ENCODE measurements around the gene TMEM184A. TPM values are rescaled to one million over a fixed set of nuclear protein-coding genes. Genes with fewer than 3 reads are reported as not detected.

Gene TMEM184A
- total and polyA plus RNA-seq, 5 donors from 2014 or later: 0.25 TPM; not detected in 4

DNA sequence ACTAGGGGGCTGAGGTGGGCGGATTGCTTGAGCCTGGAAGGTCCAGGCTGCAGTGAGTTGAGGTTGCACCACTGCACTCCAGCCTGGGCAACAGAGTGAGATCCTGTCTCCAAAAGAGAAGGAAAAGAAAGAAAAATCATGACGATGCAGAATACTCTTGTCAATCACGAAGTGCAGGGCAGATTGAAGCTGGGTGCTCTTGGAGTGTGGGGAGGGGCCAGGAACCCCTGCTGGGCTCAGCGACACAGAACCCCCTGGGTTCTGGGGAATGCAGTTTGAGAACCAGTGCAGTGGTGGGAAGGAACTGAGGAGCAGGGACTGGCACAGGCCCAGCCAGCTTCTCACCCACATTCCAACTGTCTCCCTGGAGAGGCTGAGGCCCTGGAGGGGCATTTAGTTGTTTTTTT, 41.0 kb downstream of the TMEM184A start:
- H3K9me3 ChIP-seq (ENCODE audit: control insufficient read depth in 2 of 2, low read length in 2 of 2): no peaks in the 10 kb centered on the region
- peaks cover 0 to 8% (median 5%) of the 10 kb centered on the region in 7 donors for H3K9me3 Mint-ChIP-seq
- DNase-seq (no peak), ATAC-seq (ENCODE audit: low read depth in 2 of 2) (no peak)
- H3K4me3 Mint-ChIP-seq: no peak overlapping the region
- no peak overlapping the region for H3K27ac ChIP-seq (ENCODE audit: insufficient read depth, low read length, poor library complexity, severe bottlenecking)
- peaks cover 0 to 27% (median 5%) of the 10 kb centered on the region in 4 donors for H3K4me1 Mint-ChIP-seq
- H3K27me3 Mint-ChIP-seq: no peaks in the 10 kb centered on the region
- no peaks in the 10 kb centered on the region for H3K27me3 ChIP-seq (ENCODE audit: control insufficient read depth, insufficient read depth, low read length)
- no peaks in the 10 kb centered on the region for H3K36me3 ChIP-seq (ENCODE audit: control insufficient read depth, insufficient read depth, low read length)
- H3K4me1 ChIP-seq (ENCODE audit: control insufficient read depth, insufficient read depth, low read length, poor library complexity, severe bottlenecking): peaks cover 22% of the 10 kb centered on the region
- peaks cover 4% of the 10 kb centered on the region for H3K36me3 Mint-ChIP-seq
- no peak overlapping the region for H3K4me3 ChIP-seq (ENCODE audit: low read depth, low read length)
- no peak overlapping the region for H3K27ac Mint-ChIP-seq

- H3K27me3 ChIP-seq (ENCODE audit: control insufficient read depth, insufficient read depth, low read length): no peaks in the 10 kb centered on the region
- H3K4me3 ChIP-seq (ENCODE audit: low read depth, low read length): no peak overlapping the region
- H3K27ac ChIP-seq (ENCODE audit: insufficient read depth, low read length, poor library complexity, severe bottlenecking): no peak overlapping the region
- peaks cover 4% of the 10 kb centered on the region for H3K36me3 Mint-ChIP-seq
- H3K9me3 Mint-ChIP-seq: peaks cover 0 to 5% (median 2%) of the 10 kb centered on the region in 7 donors
- H3K4me1 Mint-ChIP-seq: peaks cover 0 to 27% (median 5%) of the 10 kb centered on the region in 4 donors
- no peak overlapping the region for H3K27ac Mint-ChIP-seq
- H3K4me3 Mint-ChIP-seq: no peak overlapping the region
- H3K9me3 ChIP-seq (ENCODE audit: control insufficient read depth in 2 of 2, low read length in 2 of 2): no peaks in the 10 kb centered on the region
- DNase-seq: no peak
- H3K4me1 ChIP-seq (ENCODE audit: control insufficient read depth, insufficient read depth, low read length, poor library complexity, severe bottlenecking): peaks cover 22% of the 10 kb centered on the region
- H3K27me3 Mint-ChIP-seq: no peaks in the 10 kb centered on the region
- ATAC-seq (ENCODE audit: low read depth in 2 of 2): no peak
- H3K36me3 ChIP-seq (ENCODE audit: control insufficient read depth, insufficient read depth, low read length): no peaks in the 10 kb centered on the region
These were observed 41.6 kb downstream of the TMEM184A start for GRCh38 chr7:1514407-1514806.

- Histone ChIP-seq H3K36me3 (ENCODE audit: control insufficient read depth, insufficient read depth, low read length) (no peaks in the 10 kb centered on the region), H3K9me3 (ENCODE audit: control insufficient read depth in 2 of 2, low read length in 2 of 2) (no peaks in the 10 kb centered on the region), H3K27ac (ENCODE audit: insufficient read depth, low read length, poor library complexity, severe bottlenecking) (no peak overlapping the region), H3K4me3 (ENCODE audit: low read depth, low read length) (no peak overlapping the region), H3K4me1 (ENCODE audit: control insufficient read depth, insufficient read depth, low read length, poor library complexity, severe bottlenecking) (peaks cover 22% of the 10 kb centered on the region), H3K27me3 (ENCODE audit: control insufficient read depth, insufficient read depth, low read length) (no peaks in the 10 kb centered on the region)
- Mint-ChIP-seq H3K36me3 (no peaks in the 10 kb centered on the region), H3K4me1 (peaks cover 0 to 27% (median 5%) of the 10 kb centered on the region in 4 donors), H3K27ac (peak overlapping the region in 1 of 3 donors; percentile 8), H3K4me3 (peak overlapping the region in 2 of 4 donors; percentile 53 to 75), H3K27me3 (no peaks in the 10 kb centered on the region), H3K9me3 (no peaks in the 10 kb centered on the region)
- DNase-seq (no peak), ATAC-seq (ENCODE audit: low read depth in 2 of 2) (no peak)
These were observed 42.3 kb downstream of the TMEM184A start for GRCh38 chr7:1513657-1514095.

DNA sequence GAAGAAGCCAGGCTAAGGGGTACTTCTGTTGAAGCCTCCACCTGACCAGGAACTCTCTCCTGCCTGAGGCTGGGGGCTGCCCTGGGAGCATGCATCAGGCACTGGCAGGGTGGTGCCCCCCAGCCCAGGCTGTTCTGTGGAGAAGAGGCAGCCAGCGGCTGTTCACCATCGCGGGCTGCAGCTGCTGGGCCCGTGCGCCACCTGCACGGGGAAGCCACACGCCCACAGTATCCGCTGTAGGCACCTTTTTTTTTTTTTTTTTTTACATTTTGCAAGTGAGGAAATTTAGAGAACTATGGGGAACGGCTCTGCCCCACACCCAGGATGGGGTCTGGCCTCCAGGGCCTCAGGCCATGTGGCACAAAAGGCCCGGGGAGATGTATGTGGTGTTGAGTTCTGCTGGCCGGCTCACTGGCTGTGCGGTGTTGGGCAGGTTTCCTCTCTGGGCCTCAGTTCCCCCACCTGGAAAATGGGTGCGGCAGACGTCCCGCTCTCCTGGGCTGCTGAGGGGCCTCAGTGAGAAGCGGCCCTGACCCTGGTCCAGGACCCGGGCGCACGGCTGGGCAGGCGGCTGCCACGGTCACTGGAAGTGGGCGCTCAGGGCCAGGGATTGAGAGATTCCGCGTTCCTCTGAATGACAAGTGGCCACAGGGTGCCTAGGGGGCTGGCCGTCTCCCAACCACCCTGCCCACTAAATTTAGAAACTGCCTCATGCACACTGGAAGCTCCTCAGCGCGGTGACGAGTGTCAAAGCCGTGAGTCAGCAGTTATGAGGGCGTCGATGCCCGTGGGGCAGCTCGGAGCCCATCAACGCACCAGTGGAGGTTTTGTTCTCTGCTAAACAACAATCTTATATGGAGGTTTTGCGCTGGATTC, 43.0 kb downstream of the TMEM184A start:
- peak; percentile 86 to 92 for ATAC-seq (ENCODE audit: low read depth in 2 of 2)
- no peaks in the 10 kb centered on the region for H3K9me3 ChIP-seq (ENCODE audit: control insufficient read depth in 2 of 2, low read length in 2 of 2)
- Mint-ChIP-seq H3K9me3 (no peaks in the 10 kb centered on the region), H3K36me3 (no peaks in the 10 kb centered on the region), H3K4me3 (peak overlapping the region; percentile 53 to 77 (median 74)), H3K27me3 (no peaks in the 10 kb centered on the region), H3K4me1 (peaks cover 0 to 31% (median 5%) of the 10 kb centered on the region in 4 donors), H3K27ac (peak overlapping the region; percentile 8 to 85 (median 84))
- DNase-seq: peak in 2 of 3 donors; percentile 68 to 80
- H3K4me1 ChIP-seq (ENCODE audit: control insufficient read depth, insufficient read depth, low read length, poor library complexity, severe bottlenecking): peaks cover 22% of the 10 kb centered on the region
- H3K27me3 ChIP-seq (ENCODE audit: control insufficient read depth, insufficient read depth, low read length): no peaks in the 10 kb centered on the region
- H3K27ac ChIP-seq (ENCODE audit: insufficient read depth, low read length, poor library complexity, severe bottlenecking): no peak overlapping the region
- no peaks in the 10 kb centered on the region for H3K36me3 ChIP-seq (ENCODE audit: control insufficient read depth, insufficient read depth, low read length)
- no peak overlapping the region for H3K4me3 ChIP-seq (ENCODE audit: low read depth, low read length)

- H3K27ac ChIP-seq (ENCODE audit: insufficient read depth, low read length, poor library complexity, severe bottlenecking): no peak overlapping the region
- Mint-ChIP-seq H3K9me3 (no peaks in the 10 kb centered on the region), H3K27me3 (no peaks in the 10 kb centered on the region), H3K27ac (peak overlapping the region in 2 of 3 donors; percentile 20 to 26), H3K4me3 (peak overlapping the region in 2 of 4 donors; percentile 63 to 75), H3K36me3 (no peaks in the 10 kb centered on the region), H3K4me1 (peaks cover 0 to 41% (median 9%) of the 10 kb centered on the region in 4 donors)
- H3K4me1 ChIP-seq (ENCODE audit: control insufficient read depth, insufficient read depth, low read length, poor library complexity, severe bottlenecking): peaks cover 25% of the 10 kb centered on the region
- no peaks in the 10 kb centered on the region for H3K9me3 ChIP-seq (ENCODE audit: control insufficient read depth in 2 of 2, low read length in 2 of 2)
- H3K36me3 ChIP-seq (ENCODE audit: control insufficient read depth, insufficient read depth, low read length): no peaks in the 10 kb centered on the region
- DNase-seq (no peak), ATAC-seq (ENCODE audit: low read depth in 2 of 2) (no peak)
- no peak overlapping the region for H3K4me3 ChIP-seq (ENCODE audit: low read depth, low read length)
- H3K27me3 ChIP-seq (ENCODE audit: control insufficient read depth, insufficient read depth, low read length): no peaks in the 10 kb centered on the region
These were observed 44.3 kb downstream of the TMEM184A start for GRCh38 chr7:1511444-1512422.

GRCh38 chr7:1510780-1511154, 45.2 kb downstream of the TMEM184A start:
- Mint-ChIP-seq H3K4me3 (no peak overlapping the region), H3K27me3 (no peaks in the 10 kb centered on the region), H3K4me1 (peaks cover 0 to 46% (median 11%) of the 10 kb centered on the region in 4 donors), H3K36me3 (no peaks in the 10 kb centered on the region), H3K9me3 (no peaks in the 10 kb centered on the region), H3K27ac (no peak overlapping the region)
- DNase-seq: no peak
- no peaks in the 10 kb centered on the region for H3K27me3 ChIP-seq (ENCODE audit: control insufficient read depth, insufficient read depth, low read length)
- no peak overlapping the region for H3K4me3 ChIP-seq (ENCODE audit: low read depth, low read length)
- H3K27ac ChIP-seq (ENCODE audit: insufficient read depth, low read length, poor library complexity, severe bottlenecking): no peak overlapping the region
- peaks cover 33% of the 10 kb centered on the region for H3K4me1 ChIP-seq (ENCODE audit: control insufficient read depth, insufficient read depth, low read length, poor library complexity, severe bottlenecking)
- H3K36me3 ChIP-seq (ENCODE audit: control insufficient read depth, insufficient read depth, low read length): no peaks in the 10 kb centered on the region
- no peak for ATAC-seq (ENCODE audit: low read depth in 2 of 2)
- no peaks in the 10 kb centered on the region for H3K9me3 ChIP-seq (ENCODE audit: control insufficient read depth in 2 of 2, low read length in 2 of 2)

DNA sequence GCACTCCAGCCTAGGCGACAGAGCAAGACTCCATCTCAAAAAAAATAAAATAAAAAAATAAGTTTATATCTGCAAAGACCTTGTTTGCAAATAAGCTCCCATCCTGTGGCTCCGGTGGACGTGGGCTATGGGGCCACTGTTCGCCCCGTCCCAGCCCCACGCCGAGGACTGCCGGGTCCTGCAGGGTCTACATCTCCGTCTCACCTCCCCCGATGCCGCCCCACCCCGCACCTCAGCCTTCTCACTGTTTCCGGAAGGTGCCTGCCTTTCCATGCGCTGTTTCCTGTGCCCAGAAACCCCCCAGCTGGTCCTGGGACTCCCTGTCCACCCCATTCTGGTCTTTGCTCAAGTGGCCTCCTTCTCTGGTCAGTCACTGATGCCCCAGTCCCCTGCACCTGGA, 46.8 kb downstream of the TMEM184A start:
- ATAC-seq (ENCODE audit: low read depth in 2 of 2) (no peak), DNase-seq (no peak)
- H3K27me3 ChIP-seq (ENCODE audit: control insufficient read depth, insufficient read depth, low read length): no peaks in the 10 kb centered on the region
- Mint-ChIP-seq H3K4me3 (no peak overlapping the region), H3K36me3 (no peaks in the 10 kb centered on the region), H3K27me3 (no peaks in the 10 kb centered on the region), H3K4me1 (peaks cover 0 to 57% (median 11%) of the 10 kb centered on the region in 4 donors), H3K9me3 (no peaks in the 10 kb centered on the region), H3K27ac (no peak overlapping the region)
- no peaks in the 10 kb centered on the region for H3K36me3 ChIP-seq (ENCODE audit: control insufficient read depth, insufficient read depth, low read length)
- H3K27ac ChIP-seq (ENCODE audit: insufficient read depth, low read length, poor library complexity, severe bottlenecking): no peak overlapping the region
- peaks cover 37% of the 10 kb centered on the region for H3K4me1 ChIP-seq (ENCODE audit: control insufficient read depth, insufficient read depth, low read length, poor library complexity, severe bottlenecking)
- H3K4me3 ChIP-seq (ENCODE audit: low read depth, low read length): no peak overlapping the region
- no peaks in the 10 kb centered on the region for H3K9me3 ChIP-seq (ENCODE audit: control insufficient read depth in 2 of 2, low read length in 2 of 2)
